ENCODE data around the gene SMARCC1.

The SMARCC1 gene

GRCh38 chr3:47541583-47542108, 240.0 kb downstream of the SMARCC1 start:
- H3F3A ChIP-seq (ENCODE audit: insufficient read depth, low read length), result no peaks in the 10 kb centered on the region
- H2AFZ ChIP-seq (ENCODE audit: low read length), result no peak overlapping the region
- no peaks in the 10 kb centered on the region for H3K9me2 ChIP-seq (replicated peaks; ENCODE audit: insufficient read depth, low read length)
- TF ChIP-seq EZH2phosphoT487 (IDR thresholded peaks at IDR 0.05; ENCODE audit: low read length), result no peak
- TF ChIP-seq CTCF (IDR thresholded peaks at IDR 0.05; ENCODE audit: low read length), result no peak
- TF ChIP-seq EZH2 (optimal IDR thresholded peaks at IDR 0.05; ENCODE audit: low read depth, low read length), result no peak
- no peak overlapping the region for H3K4me2 ChIP-seq (ENCODE audit: low read depth, low read length)
- H3K4me1 ChIP-seq (ENCODE audit: low read length), result no peaks in the 10 kb centered on the region
- DNase-seq, result no peak
- no peaks in the 10 kb centered on the region for H3K27me3 ChIP-seq (replicated peaks; ENCODE audit: insufficient read depth, low read length)
- no peaks in the 10 kb centered on the region for H3K36me3 ChIP-seq (replicated peaks; ENCODE audit: insufficient read depth, low read length)
- H3K79me2 ChIP-seq (ENCODE audit: low read length), result no peaks in the 10 kb centered on the region
- no peak overlapping the region for H3K27ac ChIP-seq (ENCODE audit: low read length)
- H4K20me1 ChIP-seq (ENCODE audit: insufficient read depth, low read length), result no peaks in the 10 kb centered on the region
- no peak overlapping the region for H3K9ac ChIP-seq (ENCODE audit: low read length)
- no peak overlapping the region for H3K4me3 ChIP-seq (ENCODE audit: low read length)
- no peaks in the 10 kb centered on the region for H3K9me3 ChIP-seq (replicated peaks; ENCODE audit: insufficient read depth, low read length)

- Histone ChIP-seq H3K27me3 (replicated peaks; ENCODE audit: insufficient read depth, low read length) (no peaks in the 10 kb centered on the region), H3F3A (ENCODE audit: insufficient read depth, low read length) (no peaks in the 10 kb centered on the region), H3K4me3 (ENCODE audit: low read length) (no peak overlapping the region), H3K36me3 (replicated peaks; ENCODE audit: insufficient read depth, low read length) (no peaks in the 10 kb centered on the region), H3K9me2 (replicated peaks; ENCODE audit: insufficient read depth, low read length) (no peaks in the 10 kb centered on the region), H4K20me1 (ENCODE audit: insufficient read depth, low read length) (no peaks in the 10 kb centered on the region), H3K79me2 (ENCODE audit: low read length) (no peaks in the 10 kb centered on the region), H3K4me1 (ENCODE audit: low read length) (no peaks in the 10 kb centered on the region), H3K9ac (ENCODE audit: low read length) (no peak overlapping the region), H3K27ac (ENCODE audit: low read length) (no peak overlapping the region), H2AFZ (ENCODE audit: low read length) (no peak overlapping the region), H3K4me2 (ENCODE audit: low read depth, low read length) (no peak overlapping the region), H3K9me3 (replicated peaks; ENCODE audit: insufficient read depth, low read length) (no peaks in the 10 kb centered on the region)
- DNase-seq, result no peak
- no peak for TF ChIP-seq EZH2phosphoT487 (IDR thresholded peaks at IDR 0.05; ENCODE audit: low read length)
- TF ChIP-seq CTCF (IDR thresholded peaks at IDR 0.05; ENCODE audit: low read length), result no peak
- no peak for TF ChIP-seq EZH2 (optimal IDR thresholded peaks at IDR 0.05; ENCODE audit: low read depth, low read length)
Measured at GRCh38 chr3:47540281-47540680, 241.4 kb downstream of the SMARCC1 start.

GRCh38 chr3:47536967-47537366, 244.7 kb downstream of the SMARCC1 start:
- Histone ChIP-seq H3K9me2 (replicated peaks; ENCODE audit: insufficient read depth, low read length) (no peaks in the 10 kb centered on the region), H3K4me1 (ENCODE audit: low read length) (no peaks in the 10 kb centered on the region), H3K27me3 (replicated peaks; ENCODE audit: insufficient read depth, low read length) (no peaks in the 10 kb centered on the region), H3K4me3 (ENCODE audit: low read length) (no peak overlapping the region), H3K4me2 (ENCODE audit: low read depth, low read length) (no peak overlapping the region), H3K9me3 (replicated peaks; ENCODE audit: insufficient read depth, low read length) (no peaks in the 10 kb centered on the region), H3K9ac (ENCODE audit: low read length) (no peak overlapping the region), H3K36me3 (replicated peaks; ENCODE audit: insufficient read depth, low read length) (no peaks in the 10 kb centered on the region), H4K20me1 (ENCODE audit: insufficient read depth, low read length) (no peaks in the 10 kb centered on the region), H3K27ac (ENCODE audit: low read length) (no peak overlapping the region), H2AFZ (ENCODE audit: low read length) (no peak overlapping the region), H3K79me2 (ENCODE audit: low read length) (no peaks in the 10 kb centered on the region), H3F3A (ENCODE audit: insufficient read depth, low read length) (no peaks in the 10 kb centered on the region)
- no peak for DNase-seq
- no peak for TF ChIP-seq EZH2phosphoT487 (IDR thresholded peaks at IDR 0.05; ENCODE audit: low read length)
- TF ChIP-seq EZH2 (optimal IDR thresholded peaks at IDR 0.05; ENCODE audit: low read depth, low read length), result no peak
- TF ChIP-seq CTCF (IDR thresholded peaks at IDR 0.05; ENCODE audit: low read length), result no peak
